Ishikawa (cell line): Measurements from ENCODE around the gene GYPA.

ENCODE experiments used
- EP300 ChIP-seq: IDR thresholded peaks from 2 replicates; pipeline ENCODE4 v1.6.1; 2012; ENCODE audit warnings: borderline replicate concordance
- MAX ChIP-seq: IDR thresholded peaks from 2 replicates; pipeline ENCODE4 v1.6.1; 2012
- TAF1 ChIP-seq: IDR thresholded peaks from 2 replicates; pipeline ENCODE4 v1.6.1; 2012; ENCODE audit warnings: low read depth, mild to moderate bottlenecking

GRCh38 chr4:144181391-144181790 lies 40.9 kb upstream of the GYPA start:
- TF ChIP-seq MAX (no peak), EP300 (no peak), TAF1 (no peak)
